ENCODE measurements around the gene VPS16.
"Not testable (repeated sequence)": the region's sequence is repeated elsewhere in the genome, so short reads cannot be mapped to it uniquely, and the experiment has no call there.

Gene VPS16

DNA sequence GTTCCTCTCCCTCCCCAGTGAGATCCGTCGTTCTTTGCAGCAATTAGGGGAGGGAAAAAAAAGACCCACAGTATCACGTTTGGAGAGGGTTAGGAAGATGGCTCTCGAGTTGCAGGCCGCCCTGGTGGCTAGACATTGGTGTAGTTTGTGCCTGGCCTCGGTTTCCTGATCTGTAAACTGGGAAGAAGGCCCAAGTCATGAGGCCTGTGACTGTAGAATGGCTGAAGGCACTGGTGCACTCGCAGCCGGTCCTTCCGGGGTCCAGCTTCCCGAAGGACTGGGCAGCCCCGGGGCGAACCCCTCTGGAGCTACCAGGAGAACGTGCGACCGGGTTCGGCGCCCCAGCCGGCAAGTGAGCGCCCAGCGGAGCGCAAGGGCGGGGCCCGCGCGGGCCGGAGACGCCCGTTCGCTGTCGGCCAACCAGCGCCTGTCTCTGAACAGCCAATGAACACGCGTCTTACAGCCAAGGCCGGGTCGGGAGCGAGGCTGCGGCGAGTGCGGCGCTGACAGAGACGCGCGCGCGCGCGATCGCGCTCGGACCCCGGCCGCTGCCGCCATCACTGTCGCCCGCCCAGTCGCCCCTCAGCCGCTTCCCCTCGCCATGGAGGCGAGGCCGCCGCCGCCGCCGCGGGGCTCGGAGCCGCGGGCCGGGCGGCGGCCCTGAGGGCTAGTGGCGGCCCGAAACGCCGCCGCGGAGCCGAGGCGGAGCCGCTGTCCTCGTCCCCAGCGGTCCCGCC lies 32.6 kb downstream of the VPS16 start, which contains the start of gene PTPRA:
TSS of gene PTPRA (plus strand) at position 472 of the 737 bp plus-strand sequence. CDS start 90,797 bp downstream, outside the sequence.
- DNase-seq, result peak; percentile 75

DNA sequence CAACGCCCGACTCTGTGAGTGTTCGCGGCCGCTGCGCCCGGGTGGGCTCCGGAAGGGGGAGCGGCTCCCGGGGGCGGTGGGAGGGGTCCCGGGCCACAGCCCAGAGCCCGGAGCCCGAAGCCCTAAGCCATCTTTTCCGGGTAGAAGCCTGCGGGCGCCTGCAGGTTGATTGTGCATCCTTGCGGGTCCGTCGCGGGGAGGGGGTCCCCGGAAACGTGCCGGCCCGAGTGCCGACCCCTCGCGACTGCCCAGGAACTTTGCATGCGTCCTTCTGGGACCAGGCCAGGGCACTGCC lies 33.1 kb downstream of the VPS16 start:
- DNase-seq, result peak; percentile 43

DNA sequence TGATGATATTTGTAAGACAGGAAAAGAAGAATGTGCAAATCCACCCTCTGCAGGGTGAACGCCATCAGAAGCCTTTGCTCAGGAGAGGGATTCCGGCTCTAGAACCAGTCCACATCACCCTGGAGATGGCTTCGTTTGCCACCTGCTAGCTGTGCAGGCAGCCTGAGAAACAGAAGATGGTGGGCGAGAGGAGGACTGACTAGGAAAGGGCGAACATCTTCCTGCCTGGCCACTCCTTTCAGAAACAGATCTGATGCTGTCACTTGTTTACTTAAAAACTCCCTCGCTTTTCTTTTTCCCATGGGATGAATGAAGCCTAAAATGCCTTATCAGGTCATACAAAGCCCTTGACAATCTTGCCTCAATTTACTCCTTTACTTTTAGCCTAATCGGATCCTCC lies 33.9 kb downstream of the VPS16 start:
- DNase-seq, result no peak

DNA sequence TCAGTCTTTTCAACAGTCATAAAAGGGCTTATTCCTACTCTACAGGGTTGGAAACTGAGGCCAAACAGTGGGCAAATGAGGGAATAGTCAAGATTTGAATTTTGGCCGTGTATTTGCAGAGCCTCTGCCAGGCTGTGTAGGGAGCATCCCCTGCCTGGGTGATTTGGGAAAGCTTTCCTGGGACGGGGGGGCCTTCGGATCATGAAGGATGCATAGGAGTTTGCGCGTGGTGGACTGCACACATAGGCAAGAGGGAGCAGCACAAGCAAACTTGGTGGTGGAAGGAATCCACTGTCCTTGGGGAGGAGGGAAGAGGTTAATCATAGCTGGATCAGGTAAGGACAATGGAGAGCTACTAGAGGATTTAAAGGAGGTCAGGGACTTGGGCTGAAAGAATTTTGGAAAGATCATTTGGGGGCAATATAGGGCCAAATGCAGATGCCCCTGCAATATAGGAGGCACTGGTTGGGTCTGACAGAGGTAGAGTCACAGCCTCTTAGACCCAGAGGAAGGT lies 35.2 kb downstream of the VPS16 start:
- DNase-seq, result no peak

DNA sequence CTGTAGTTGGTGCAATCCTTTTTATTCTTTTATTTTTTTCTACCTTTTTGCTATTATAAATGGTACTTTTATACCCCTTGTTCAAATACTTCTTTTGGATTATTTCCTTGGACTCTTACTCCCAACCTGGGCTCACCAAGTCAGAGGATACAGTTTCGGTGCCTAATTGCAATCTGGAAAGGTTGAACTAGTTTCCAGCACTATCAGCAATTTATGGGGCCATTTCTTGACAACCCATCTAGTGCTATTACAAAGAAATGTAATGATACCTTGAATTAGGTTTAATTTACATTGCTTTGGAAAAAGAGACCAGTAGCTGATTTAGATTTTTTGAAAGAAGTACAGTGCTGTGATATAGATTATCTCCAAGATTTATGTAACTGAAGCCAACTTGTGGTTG lies 38.0 kb downstream of the VPS16 start:
- DNase-seq, result no peak

DNA sequence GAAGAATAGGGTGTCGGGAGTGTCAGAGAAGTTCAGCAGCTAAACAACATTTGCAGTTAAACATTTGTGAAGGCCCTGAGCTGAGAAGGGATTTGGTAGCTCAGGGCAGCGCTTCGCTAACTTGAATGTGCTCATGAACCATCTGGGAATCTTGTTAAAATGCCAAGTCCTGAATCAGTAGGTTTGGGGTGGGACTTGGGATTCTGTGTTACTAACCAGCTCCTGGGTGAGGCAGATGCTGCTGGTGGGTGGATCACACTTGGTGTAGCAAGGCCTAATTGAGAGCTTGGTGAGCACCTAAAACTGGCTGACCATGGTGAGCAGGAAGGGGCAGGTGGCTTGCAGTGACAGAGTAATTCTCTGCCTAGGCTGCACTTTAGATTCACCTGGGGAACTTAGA lies 38.6 kb downstream of the VPS16 start:
- DNase-seq, result peak; percentile 45

DNA sequence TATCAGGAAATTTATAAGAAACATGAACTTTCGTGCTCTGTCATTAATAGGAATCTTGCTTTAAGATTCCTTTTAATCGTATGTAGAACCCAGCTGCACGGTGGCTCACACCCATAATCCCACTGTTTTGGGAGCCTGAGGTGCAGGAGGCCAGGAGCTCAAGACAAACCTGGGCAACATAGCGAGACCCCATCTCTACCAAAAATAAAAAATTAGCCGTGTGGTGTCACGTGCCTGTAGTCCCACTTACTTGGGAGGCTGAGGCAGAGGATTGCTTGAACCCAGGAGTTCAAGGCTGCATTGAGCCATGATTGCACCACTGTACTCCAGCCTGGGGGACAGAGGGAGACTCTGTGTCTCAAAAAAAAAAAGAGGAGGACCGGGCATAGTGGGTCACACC lies 40.1 kb downstream of the VPS16 start:
- no peak for DNase-seq

DNA sequence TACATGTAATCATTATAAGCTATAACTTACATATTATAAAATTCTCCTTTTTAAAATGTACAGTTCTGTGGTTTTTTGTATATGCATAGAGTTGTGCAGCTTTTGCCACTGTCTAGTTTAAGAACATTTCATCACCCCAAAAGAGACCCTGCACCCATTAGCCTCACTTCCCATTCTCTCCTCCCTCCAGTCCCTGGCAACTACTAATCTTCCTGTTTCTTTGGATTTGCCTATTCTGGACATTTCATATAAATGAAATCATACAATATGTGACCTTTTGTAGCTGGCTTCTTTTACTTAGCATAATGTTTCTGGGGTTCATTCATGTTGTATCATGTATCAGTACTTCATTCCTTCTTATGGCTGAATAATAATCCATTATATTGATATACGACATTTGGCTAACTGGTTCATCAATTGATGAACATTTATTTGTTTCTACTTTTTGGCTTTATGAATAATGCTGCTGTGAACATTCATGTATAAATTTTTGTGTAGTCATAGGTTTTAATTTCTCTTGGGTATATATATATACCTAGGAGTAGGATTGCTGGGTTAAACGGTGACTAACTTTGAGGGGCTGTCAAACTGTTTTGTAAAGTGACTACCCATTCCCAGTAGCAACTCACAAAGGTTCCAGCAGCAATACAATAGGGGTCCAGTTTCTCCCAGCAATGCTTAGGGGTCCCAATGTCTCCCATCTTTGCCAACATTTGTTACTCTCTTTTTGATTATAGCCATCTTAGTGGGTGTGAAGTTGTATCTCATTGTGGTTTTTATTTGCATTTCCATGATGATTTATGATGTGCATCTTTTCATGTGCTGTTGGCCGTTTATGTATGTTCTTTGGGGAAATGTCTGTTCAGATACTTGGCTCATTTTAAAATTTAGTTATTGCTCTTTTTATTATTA lies 43.4 kb downstream of the VPS16 start:
- DNase-seq, result no peak

DNA sequence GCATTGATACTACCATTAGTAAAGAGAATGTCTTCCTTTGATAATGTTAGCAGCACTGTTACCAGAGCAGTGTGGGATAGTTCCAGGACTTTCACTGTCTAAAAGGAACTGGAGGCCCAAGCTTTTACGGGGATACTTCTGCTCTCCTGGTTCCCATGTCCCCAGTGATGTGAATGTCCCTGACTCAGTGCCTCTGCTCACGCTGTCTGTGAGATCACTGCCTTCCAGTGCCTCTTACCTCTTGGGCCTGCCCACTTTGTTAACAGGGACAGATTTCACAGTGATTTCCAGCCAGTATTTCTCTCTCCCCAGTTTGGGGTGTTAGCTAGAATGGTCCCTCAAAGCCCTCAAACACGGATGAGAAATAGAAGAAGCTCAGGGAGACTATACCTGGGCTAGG lies 47.2 kb downstream of the VPS16 start:
- DNase-seq, result no peak

DNA sequence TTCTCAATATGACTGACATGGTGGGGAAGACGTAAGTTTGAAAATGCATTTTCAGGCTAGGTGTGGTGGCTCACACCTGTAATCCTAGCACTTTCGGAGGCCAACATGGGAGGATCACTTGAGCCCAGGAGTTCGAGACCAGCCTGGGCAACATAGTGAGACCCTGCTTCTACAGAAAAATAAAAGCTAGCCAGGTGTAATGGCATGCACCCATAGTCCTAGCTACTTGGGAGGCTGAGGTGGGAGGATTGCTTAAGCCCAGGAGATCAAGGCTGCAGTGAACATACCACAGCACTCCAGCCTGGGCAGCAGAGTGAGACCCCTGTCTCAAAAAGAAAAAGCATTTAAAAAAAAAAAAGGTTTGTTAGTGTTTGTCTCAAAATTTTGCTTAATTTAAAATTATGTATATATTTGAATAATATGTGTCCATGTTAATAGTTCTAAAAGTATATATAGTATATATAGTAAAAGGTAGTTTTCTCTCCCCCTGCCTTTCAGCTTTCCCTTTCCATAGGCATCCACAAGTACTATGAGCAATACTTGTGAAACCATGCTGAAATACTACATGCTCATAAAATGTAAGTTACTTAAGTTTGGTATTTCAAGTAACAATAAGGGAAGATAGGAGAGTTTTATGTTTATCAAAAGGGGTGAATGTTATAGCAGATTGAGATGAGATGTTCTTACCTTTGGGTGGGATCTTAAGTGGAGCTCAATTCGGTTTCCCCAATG lies 47.8 kb downstream of the VPS16 start:
- no peak for DNase-seq

DNA sequence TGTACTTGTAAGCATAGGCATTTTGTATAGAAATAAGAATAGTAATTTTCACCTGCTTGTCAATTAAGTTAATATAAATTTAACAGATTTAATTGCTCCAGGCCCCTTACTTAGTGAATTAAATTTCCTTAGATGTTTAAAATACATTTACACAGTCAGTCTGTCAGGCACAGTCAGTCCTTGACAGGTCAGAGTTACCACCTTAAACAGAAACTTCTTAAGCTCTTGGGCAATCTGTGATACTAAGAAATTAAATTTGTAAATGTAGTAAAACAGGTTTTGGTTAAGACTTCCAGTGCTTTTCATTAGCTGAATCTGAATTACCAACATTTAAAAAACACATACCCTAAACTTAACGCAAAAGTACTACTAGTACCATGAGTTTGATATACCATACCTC lies 48.7 kb downstream of the VPS16 start:
- DNase-seq, result no peak

DNA sequence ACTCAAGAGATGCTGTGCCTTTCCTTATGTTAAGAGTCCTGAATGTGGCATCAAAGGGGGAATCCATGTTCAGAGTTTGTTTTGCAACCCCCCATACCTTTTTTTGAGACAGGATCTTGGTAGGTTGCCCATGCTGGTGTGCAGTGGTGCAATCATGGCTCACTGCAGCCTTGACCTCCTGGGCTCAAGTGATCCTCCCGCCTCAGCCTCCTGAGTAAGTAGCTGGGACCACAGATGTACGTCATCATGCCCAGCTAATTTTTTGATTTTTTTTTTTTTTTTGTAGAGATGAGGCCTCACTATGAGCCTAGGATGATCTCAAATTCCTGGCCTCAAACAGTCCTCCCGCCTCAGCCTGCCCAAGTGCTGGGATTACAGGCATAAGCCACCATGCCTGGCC lies 49.3 kb downstream of the VPS16 start:
- no peak for DNase-seq

DNA sequence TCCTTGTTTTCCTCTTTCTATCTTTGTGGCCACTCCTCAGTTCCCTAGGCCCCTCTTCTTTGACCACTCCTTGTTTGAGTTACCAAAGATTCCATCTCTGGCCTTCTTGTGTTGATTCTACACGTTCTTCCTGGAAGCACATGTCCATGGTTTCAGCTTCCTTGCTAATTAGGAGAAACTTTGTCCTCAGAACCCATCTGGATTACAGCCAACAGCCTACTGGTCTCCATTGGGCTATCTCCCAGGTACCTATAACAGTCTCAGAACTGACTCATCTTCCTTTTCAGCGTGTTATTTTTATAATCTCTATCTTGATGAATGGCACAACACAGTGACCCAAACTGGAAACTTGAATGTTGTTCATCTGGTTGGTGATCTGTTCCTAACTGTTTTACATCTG lies 50.2 kb downstream of the VPS16 start:
- DNase-seq, result no peak

DNA sequence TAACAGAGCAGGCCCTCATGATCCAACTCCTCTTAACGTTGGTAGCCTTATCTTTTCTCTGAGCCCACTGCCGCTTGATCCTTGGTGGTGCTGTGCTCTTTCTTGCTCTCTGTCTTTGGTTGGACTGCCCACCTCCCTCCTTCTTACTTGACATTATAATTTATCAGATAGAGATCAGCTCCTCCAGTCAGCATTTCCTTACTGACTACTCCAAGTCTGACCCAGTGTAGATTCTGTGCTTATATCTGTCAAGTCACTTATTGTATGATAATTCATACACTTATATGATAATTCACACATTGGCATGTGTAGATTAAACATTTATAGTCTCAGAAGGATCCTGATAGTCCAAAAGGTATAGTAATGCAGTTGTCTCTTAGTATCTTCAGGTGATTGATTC lies 50.8 kb downstream of the VPS16 start:
- DNase-seq, result no peak

DNA sequence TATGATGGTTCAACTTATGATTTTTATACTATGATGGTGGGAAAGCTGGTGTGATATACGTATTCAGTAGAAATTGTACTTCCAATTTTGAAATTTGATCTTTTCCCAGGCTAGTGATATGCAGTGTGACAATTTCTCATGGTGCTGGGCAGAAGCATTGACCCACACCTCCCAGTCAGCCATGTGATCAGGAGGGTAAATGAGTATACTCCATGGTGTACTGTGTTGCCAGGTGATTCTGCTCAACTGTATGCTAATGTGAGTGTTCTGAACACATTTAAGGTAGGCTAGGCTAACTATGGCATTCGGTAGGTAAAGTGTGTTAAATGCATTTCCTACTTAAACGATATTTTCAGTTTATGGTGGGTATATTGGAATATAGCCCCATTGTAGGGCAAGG lies 51.8 kb downstream of the VPS16 start:
- DNase-seq, result no peak

DNA sequence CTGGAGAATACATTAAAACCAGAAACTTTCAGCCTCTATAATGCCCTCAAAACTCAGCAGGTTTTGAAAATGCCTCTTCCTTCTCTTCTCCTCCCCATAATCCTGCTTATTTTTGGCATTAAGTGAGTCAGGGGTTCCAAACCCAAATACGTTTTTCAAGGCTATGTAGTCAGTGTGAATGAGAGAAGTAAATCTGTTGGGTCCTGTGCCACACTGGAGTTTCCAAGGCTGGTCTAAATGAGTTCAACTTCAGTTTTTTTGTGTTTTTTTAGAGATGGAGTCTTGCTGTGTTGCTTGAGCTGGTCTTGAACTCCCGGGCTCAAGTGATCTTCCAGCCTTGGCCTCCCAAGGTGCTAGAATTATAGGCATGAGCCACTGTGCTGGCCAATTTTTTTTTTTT lies 53.7 kb downstream of the VPS16 start:
- no peak for DNase-seq

DNA sequence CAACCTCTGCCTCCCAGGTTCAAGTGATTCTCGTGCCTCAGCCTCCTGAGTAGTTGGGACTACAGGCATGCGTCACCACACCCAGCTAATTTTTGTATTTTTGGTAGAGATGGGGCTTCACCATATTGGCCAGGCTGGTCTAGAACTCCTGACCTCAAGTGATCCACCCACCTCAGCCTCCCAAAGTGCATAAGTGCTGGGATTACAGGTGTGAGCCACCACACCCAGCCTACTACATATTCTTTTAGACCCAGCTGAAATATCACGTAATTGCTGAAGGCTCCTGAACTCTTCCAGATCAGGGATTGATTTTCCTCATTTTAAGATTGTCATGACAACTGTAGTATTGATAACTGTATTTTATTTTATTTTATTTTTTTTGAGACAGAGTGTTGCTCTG lies 54.6 kb downstream of the VPS16 start:
- not testable (repeated sequence) for DNase-seq

DNA sequence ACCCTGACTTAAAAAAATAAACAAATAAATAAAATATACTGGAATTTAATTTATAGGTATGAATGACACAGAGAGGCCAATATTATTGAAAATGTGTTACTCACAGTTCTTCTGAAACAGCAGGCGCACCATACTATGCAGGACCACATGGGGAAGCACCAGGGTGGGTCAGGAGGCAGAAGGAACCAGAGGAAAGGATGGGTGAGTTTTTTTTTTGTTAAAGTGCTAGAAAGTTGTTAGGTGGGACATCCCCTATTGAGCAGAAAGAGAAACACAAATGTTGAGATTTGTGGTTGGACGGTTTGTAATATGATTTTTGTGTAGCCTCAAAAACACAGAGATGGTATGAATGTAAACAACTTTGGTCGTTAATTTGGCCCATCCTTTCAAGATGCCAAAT lies 58.7 kb downstream of the VPS16 start:
- no peak for DNase-seq

DNA sequence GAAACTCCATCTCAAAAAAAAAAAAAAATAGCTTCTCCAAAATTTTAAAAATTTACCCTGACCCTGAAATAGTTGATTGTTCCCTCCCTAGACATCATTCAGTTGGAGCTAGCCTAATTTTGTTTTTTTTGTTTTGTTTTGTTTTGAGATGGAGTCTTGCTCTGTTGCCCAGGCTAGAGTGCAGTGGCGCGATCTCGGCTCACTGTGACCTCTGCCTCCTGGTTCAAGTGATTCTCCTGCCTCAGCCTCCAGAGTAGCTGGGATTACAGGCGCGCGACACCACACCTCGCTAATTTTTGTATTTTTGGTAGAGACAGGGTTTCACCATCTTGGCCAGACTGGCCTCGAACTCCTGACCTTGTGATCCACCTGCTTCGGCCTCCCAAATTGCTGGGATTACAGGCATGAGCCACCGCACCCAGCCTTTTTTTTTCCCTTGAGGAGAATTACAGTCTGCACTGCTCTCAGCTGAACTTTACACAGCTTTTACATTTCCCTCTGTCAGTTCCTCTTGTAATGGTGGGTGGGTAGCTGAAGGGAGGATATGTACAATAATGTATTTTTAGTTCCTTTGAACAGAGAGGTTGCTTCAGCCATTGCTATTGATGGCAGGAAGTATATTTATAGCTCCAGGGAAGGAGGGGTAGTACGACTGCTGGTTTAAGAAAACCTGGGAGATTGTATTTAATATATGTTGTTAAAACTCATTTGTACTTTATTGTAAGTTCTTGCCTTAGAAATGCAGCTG lies 60.5 kb downstream of the VPS16 start:
- DNase-seq, result no peak

DNA sequence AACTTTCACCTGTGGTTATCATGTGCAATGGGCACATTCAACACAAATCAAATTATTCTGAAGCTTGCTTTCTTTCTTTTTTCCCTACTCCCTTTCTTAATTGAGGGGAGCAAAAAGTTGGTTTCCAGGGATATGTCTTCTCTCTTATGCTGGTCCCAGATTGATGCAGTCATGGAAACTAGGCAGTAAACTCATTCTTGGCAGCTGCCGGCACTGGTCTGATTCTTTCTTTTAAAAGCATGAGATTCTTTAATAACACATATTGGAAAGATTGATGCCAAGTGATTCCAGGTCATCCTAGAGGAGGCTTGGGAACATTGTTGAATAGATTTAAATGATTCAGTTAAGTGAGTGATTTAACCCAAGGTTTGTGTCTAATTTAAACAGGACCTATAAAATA lies 61.7 kb downstream of the VPS16 start:
- no peak for DNase-seq

DNA sequence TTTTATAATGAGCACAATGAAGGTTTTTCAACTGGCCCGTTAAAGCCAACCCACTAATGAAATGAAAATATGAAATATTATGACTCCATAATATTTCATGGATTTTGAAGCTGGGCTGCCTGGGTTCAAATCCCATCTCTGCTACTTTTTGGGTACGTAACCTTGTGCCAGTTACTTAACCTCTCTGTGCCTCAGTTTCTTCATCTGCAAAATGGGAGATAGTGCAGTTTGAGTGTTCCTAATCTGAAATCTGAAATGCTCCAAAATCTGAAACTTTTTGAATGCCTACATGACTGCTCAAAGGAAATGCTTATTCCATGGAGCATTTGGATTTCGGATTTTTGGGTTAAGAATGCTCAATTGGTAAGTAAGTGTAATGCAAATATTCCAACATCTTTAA lies 62.3 kb downstream of the VPS16 start:
- DNase-seq, result no peak

DNA sequence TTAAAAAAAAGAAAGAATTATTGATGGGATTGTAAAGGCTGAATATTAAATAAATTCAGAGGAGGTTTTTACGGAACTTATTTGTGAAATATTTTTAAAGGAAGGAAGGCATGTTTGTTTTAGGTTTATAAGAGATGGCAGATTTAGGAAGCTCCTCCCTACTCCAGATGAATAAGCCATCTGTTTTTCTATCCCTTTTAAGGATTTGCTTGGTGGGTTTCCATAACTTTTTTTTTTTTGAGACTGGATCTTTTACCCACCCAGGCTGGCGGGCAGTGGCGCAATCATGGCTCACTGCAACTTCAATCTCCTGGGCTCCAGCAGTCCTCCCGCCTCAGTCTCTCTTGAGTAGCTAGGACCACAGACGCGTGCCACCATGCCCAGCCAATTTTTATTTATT lies 63.1 kb downstream of the VPS16 start:
- DNase-seq, result no peak

DNA sequence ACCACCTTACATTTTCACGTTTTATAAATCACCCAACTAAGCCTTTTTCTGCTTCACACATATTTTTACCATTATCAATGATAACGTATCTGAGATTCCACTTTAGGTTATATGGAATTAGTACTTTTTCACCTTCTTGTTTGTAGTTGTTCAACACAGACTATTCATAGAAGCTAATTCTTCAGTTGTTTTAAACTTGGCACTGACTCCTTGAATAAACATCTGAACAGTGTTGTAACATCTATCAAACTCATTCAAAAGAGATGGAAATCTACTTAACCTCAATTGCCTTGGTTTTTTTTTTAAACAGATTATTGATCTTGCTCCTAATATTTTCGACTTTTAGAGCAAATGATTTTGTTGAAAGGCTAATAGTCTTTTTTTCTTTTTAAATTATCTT lies 67.0 kb downstream of the VPS16 start:
- DNase-seq, result no peak
